IMR-90 (cell line): ENCODE data around the gene DPYD. TPM values are rescaled to one million over a fixed set of nuclear protein-coding genes. Genes with fewer than 3 reads are reported as not detected.

ENCODE experiments used
- ATAC-seq: fragments of 200-7000 bp; cut with Tn5 transposase; 2 replicates; pipeline ENCODE4 v1.9.1; 2020; ENCODE audit warnings: low read depth, mild to moderate bottlenecking, moderate library complexity
- BruUV-seq: library from RNA; stranded (reverse); fragments of 400-500 nt; replicated peaks from 2 replicates; lab custom pipeline; 2021; lab: Mats Ljungman, UMichigan
- CTCF ChIA-PET: fragments of 300-600 bp; formaldehyde crosslinking; extraction: SDS; loops from one replicate; lab custom pipeline; 2021; ENCODE audit warnings: antibody characterized with exemption; lab: Yijun Ruan, JAX
- POLR2A ChIA-PET: fragments of 300-600 bp; sonication (Branson Sonifier 250); formaldehyde crosslinking; loops from one replicate; lab custom pipeline; 2022; ENCODE audit warnings: antibody characterized with exemption; ENCODE audit not compliant: unreplicated experiment; lab: Charles Lee
- DNase-seq: peaks from one replicate; pipeline ENCODE4 v3.0.0; 2013
- H2AFZ ChIP-seq: replicated peaks from 2 replicates; pipeline ENCODE3; 2013; ENCODE audit warnings: low read length, mild to moderate bottlenecking; ENCODE audit not compliant: poor library complexity
- H2AK5ac ChIP-seq: 2 replicates; pipeline ENCODE4 v1.6.1; 2013; ENCODE audit warnings: low read depth, low read length, inconsistent platforms
- H2AK9ac ChIP-seq: replicated peaks from 2 replicates; pipeline ENCODE3; 2013; ENCODE audit warnings: mild to moderate bottlenecking, low read depth, low read length, moderate library complexity; ENCODE audit not compliant: poor library complexity
- H2BK120ac ChIP-seq: 2 replicates; pipeline ENCODE4 v1.6.1; 2013; ENCODE audit warnings: low read depth, low read length, inconsistent platforms
- H2BK15ac ChIP-seq: 3 replicates; pipeline ENCODE4 v1.6.1; 2013; ENCODE audit warnings: low read depth, low read length, inconsistent platforms
- H2BK20ac ChIP-seq: 2 replicates; pipeline ENCODE4 v1.6.1; 2013; ENCODE audit warnings: low read depth, mild to moderate bottlenecking, inconsistent platforms, low read length, moderate library complexity
- H2BK5ac ChIP-seq: 2 replicates; pipeline ENCODE4 v1.6.1; 2013; ENCODE audit warnings: mild to moderate bottlenecking, low read depth, low read length, inconsistent platforms; ENCODE audit not compliant: poor library complexity, severe bottlenecking
- H3K14ac ChIP-seq: replicated peaks from 2 replicates; pipeline ENCODE4 v1.6.1; 2013; ENCODE audit warnings: low read depth, low read length, inconsistent platforms
- H3K18ac ChIP-seq: 2 replicates; pipeline ENCODE4 v1.6.1; 2013; ENCODE audit warnings: low read depth, low read length, control low read depth
- H3K23ac ChIP-seq: 2 replicates; pipeline ENCODE4 v1.6.1; 2013; ENCODE audit warnings: low read depth, low read length, inconsistent platforms
- H3K27ac ChIP-seq: 2 replicates; pipeline ENCODE4 v1.5.1; 2013; ENCODE audit warnings: mild to moderate bottlenecking, control low read depth, low read length; ENCODE audit not compliant: insufficient read depth
- H3K27me3 ChIP-seq: 2 replicates; pipeline ENCODE4 v1.6.1; 2013; ENCODE audit warnings: low read length; ENCODE audit not compliant: control insufficient read depth, insufficient read depth
- H3K36me3 ChIP-seq: 2 replicates; pipeline ENCODE4 v1.6.1; 2013; ENCODE audit warnings: low read length, mixed read lengths; ENCODE audit not compliant: control insufficient read depth, insufficient read depth
- H3K4ac ChIP-seq: 2 replicates; pipeline ENCODE4 v1.6.1; 2013; ENCODE audit warnings: low read depth, low read length, inconsistent platforms
- H3K4me1 ChIP-seq: 2 replicates; pipeline ENCODE4 v1.6.1; 2013; ENCODE audit warnings: low read length, mixed read lengths; ENCODE audit not compliant: control insufficient read depth, insufficient read depth
- H3K4me2 ChIP-seq: 2 replicates; pipeline ENCODE4 v1.6.1; 2013; ENCODE audit warnings: low read depth, mild to moderate bottlenecking, control low read depth, low read length, moderate library complexity
- H3K4me3 ChIP-seq: 2 replicates; pipeline ENCODE4 v1.5.1; 2013; ENCODE audit warnings: low read depth, mild to moderate bottlenecking, control low read depth, low read length, moderate library complexity; ENCODE audit not compliant: insufficient read depth
- H3K56ac ChIP-seq: 2 replicates; pipeline ENCODE4 v1.6.1; 2013; ENCODE audit warnings: low read length, inconsistent platforms; ENCODE audit not compliant: insufficient read depth; ENCODE audit errors: extremely low read depth
- H3K79me1 ChIP-seq, 2 experiments: 2 replicates each; pipeline ENCODE4 v1.6.1; 2013; ENCODE audit warnings: low read length in 2 of 2, inconsistent platforms in 1 of 2, low read depth in 1 of 2
- H3K9ac ChIP-seq: 2 replicates; pipeline ENCODE4 v1.6.1; 2013; ENCODE audit warnings: low read depth, low read length, control low read depth
- H3K9me1 ChIP-seq: 2 replicates; pipeline ENCODE4 v1.6.1; 2013; ENCODE audit warnings: low read length, inconsistent platforms; ENCODE audit not compliant: insufficient read depth
- H3K9me3 ChIP-seq: 2 replicates; pipeline ENCODE4 v1.6.1; 2013; ENCODE audit warnings: low read length; ENCODE audit not compliant: control insufficient read depth, insufficient read depth
- H4K20me1 ChIP-seq: 2 replicates; pipeline ENCODE4 v1.6.1; 2013; ENCODE audit warnings: low read length, inconsistent platforms; ENCODE audit not compliant: insufficient read depth
- H4K5ac ChIP-seq: 2 replicates; pipeline ENCODE4 v1.6.1; 2013; ENCODE audit warnings: mild to moderate bottlenecking, low read depth, low read length, control low read depth
- H4K8ac ChIP-seq, 2 experiments: 2 replicates each; pipeline ENCODE4 v1.6.1; 2013; ENCODE audit warnings: low read depth in 2 of 2, low read length in 2 of 2, control low read depth in 1 of 2, inconsistent platforms in 1 of 2
- H4K91ac ChIP-seq: 2 replicates; pipeline ENCODE4 v1.6.1; 2013; ENCODE audit warnings: low read depth, low read length, inconsistent platforms; ENCODE audit not compliant: insufficient read depth
- NFE2L2 ChIP-seq: fragments of 150-350 bp; IDR thresholded peaks from 2 replicates; pipeline ENCODE4 v1.6.1; 2016; ENCODE audit warnings: low read depth, mild to moderate bottlenecking, low read length
- RFX5 ChIP-seq: IDR thresholded peaks from 2 replicates; pipeline ENCODE4 v1.8.0; 2012; ENCODE audit warnings: low read depth, mild to moderate bottlenecking, low read length, moderate library complexity
- WGBS, 2 experiments: methylation state at CpG; one replicate each; pipeline versions ENCODE4 v1.1.5 to v1.1.7; 2013; ENCODE audit warnings: missing lambda C conversion rate in 2 of 2; ENCODE audit not compliant: insufficient read length in 1 of 2; ENCODE audit errors: extremely low coverage in 2 of 2; 5-methylcytosine and 5-hydroxymethylcytosine counted together
- dilution Hi-C: fragments of 300-500 bp; cut with HindIII; formaldehyde crosslinking; loops from one replicate; pipeline ENCODE4 v1.14.3; 2018; ENCODE audit warnings: low sequenced_read_pairs; ENCODE audit not compliant: unreplicated experiment
- in situ Hi-C: fragments of 300-500 bp; cut with MboI; formaldehyde crosslinking; loops from 3 replicates; pipeline ENCODE4 v1.14.3; 2019; ENCODE audit warnings: low sequenced_read_pairs, inconsistent platforms, mixed read lengths
- intact Hi-C: fragments of 100-400 bp; cut with micrococcal nuclease; formaldehyde crosslinking; loops from 2 replicates; pipeline ENCODE4 v1.10.0; 2022
- polyA plus RNA-seq, 3 experiments: library from polyadenylated mRNA; depleted of rRNA; stranded (reverse); fragments of >200 nt; gene quantifications; 2 replicates each; pipeline ENCODE4 v1.2.3, GENCODE V29; 2012; ENCODE audit warnings: low replicate concordance in 1 of 3
- total RNA-seq: library from RNA; depleted of rRNA; stranded (reverse); fragments of >200 nt; gene quantifications from 2 replicates; pipeline ENCODE4 v1.2.3, GENCODE V29; 2012

The DPYD gene
- total and polyA plus RNA-seq, 2 of the 4 experiments (the other 2 are of a cell fraction): 9.3 to 47.3 TPM

- intact Hi-C loops (no loop called here), dilution Hi-C loops (no loop called here), in situ Hi-C loops (no loop called here)
- Histone ChIP-seq H3K23ac (no peak overlapping the region), H2AFZ (no peak overlapping the region), H3K4me2 (no peak overlapping the region), H3K36me3 (no peaks in the 10 kb centered on the region), H4K5ac (no peak overlapping the region), H3K14ac (no peak overlapping the region), H2BK20ac (no peak overlapping the region), H3K79me1 (no peaks in the 10 kb centered on the region), H4K20me1 (no peaks in the 10 kb centered on the region), H2BK5ac (no peak overlapping the region), H3K27me3 (no peaks in the 10 kb centered on the region), H3K27ac (no peak overlapping the region), H3K9me3 (no peaks in the 10 kb centered on the region), H3K18ac (no peak overlapping the region), H3K56ac (no peak overlapping the region), H2BK15ac (no peak overlapping the region; the same call in 2 of the 3 replicates), H3K4me3 (no peak overlapping the region), H3K9me1 (0 out of 2 replicates have a peak, but pooled peaks cover 2% of the 10 kb centered on the region), H3K9ac (no peak overlapping the region), H3K4me1 (peaks cover 7% of the 10 kb centered on the region), H2AK9ac (no peak overlapping the region), H2BK120ac (no peak overlapping the region), H3K4ac (no peak overlapping the region), H4K91ac (no peak overlapping the region), H4K8ac (no peak overlapping the region), H2AK5ac (no peak overlapping the region)
- POLR2A ChIA-PET: no interaction called here
- BruUV-seq: no TSS peak
- ATAC-seq: peak; percentile 32; the same call in 1 of the 2 replicates
- TF ChIP-seq RFX5 (no peak), NFE2L2 (no peak)
- DNase-seq: peak; percentile 46
- no CpG with 5 or more reads among the region's 6 CpGs for WGBS, 2 experiments
- CTCF ChIA-PET: no interaction called here
Observed at GRCh38 chr1:97145321-97145956, 775.4 kb downstream of the DPYD start.
